ENCODE data around the gene DIDO1. TPM values are rescaled to one million over a fixed set of nuclear protein-coding genes. Genes with fewer than 3 reads are reported as not detected.

Gene DIDO1
- total RNA-seq, 3 donors from 2014 or later (not counting 1 experiment from before 2014, with no cell fraction given): 79.5 to 116 (median 83.4) TPM

DNA sequence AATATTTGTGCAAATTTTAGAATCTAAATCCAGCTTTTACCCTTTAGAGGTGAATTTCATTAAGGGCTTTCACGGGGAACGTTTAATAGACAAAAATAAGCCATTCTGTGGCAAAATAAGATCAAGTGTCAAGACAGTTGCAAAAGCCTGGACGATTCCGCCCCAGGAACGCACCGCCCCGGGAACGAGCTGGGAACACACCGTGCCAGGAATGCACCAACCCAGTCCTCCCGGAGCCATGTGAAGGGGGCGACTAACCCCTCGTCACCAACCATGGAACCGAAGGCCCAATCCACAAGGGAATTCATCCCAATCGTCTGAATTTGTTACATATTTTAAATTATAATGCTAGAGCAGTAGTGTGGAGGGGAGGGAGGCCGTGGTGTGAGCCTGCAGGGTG is 43.9 kb downstream of the DIDO1 start:
- TF ChIP-seq, protein P1, sequence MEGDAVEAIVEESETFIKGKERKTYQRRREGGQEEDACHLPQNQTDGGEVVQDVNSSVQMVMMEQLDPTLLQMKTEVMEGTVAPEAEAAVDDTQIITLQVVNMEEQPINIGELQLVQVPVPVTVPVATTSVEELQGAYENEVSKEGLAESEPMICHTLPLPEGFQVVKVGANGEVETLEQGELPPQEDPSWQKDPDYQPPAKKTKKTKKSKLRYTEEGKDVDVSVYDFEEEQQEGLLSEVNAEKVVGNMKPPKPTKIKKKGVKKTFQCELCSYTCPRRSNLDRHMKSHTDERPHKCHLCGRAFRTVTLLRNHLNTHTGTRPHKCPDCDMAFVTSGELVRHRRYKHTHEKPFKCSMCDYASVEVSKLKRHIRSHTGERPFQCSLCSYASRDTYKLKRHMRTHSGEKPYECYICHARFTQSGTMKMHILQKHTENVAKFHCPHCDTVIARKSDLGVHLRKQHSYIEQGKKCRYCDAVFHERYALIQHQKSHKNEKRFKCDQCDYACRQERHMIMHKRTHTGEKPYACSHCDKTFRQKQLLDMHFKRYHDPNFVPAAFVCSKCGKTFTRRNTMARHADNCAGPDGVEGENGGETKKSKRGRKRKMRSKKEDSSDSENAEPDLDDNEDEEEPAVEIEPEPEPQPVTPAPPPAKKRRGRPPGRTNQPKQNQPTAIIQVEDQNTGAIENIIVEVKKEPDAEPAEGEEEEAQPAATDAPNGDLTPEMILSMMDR (IDR thresholded peaks at IDR 0.05): no peak
- no peak overlapping the region for H3K4me3 Mint-ChIP-seq
- H3K27ac ChIP-seq (ENCODE audit: low read length): no peak overlapping the region
- no peak for DNase-seq
- no peak overlapping the region for H3K4me3 ChIP-seq (ENCODE audit: low read length)
- no peaks in the 10 kb centered on the region for H3K27me3 ChIP-seq (ENCODE audit: control insufficient read depth, insufficient read depth, low read length)
- WGBS (ENCODE audit: insufficient coverage): 96% methylated on average over 14 of the region's 15 CpGs
- H3K9me3 Mint-ChIP-seq: no peaks in the 10 kb centered on the region
- intact Hi-C loops (cut with micrococcal nuclease): no loop called here
- no peak overlapping the region for H3K27ac Mint-ChIP-seq
- H3K4me1 ChIP-seq (ENCODE audit: control insufficient read depth, insufficient read depth, low read length): peaks cover 2% of the 10 kb centered on the region
- no peaks in the 10 kb centered on the region for H3K9me3 ChIP-seq (ENCODE audit: control insufficient read depth, insufficient read depth, low read length)
- H3K27me3 Mint-ChIP-seq (ENCODE audit: low read depth in 2 of 2): no peaks in the 10 kb centered on the region
- H3K36me3 Mint-ChIP-seq: no peaks in the 10 kb centered on the region
- no peak for ATAC-seq
- peaks cover 29% of the 10 kb centered on the region for H3K36me3 ChIP-seq (ENCODE audit: control insufficient read depth, insufficient read depth, low read length)
- peaks cover 5 to 6% of the 10 kb centered on the region in 2 donors for H3K4me1 Mint-ChIP-seq

DNA sequence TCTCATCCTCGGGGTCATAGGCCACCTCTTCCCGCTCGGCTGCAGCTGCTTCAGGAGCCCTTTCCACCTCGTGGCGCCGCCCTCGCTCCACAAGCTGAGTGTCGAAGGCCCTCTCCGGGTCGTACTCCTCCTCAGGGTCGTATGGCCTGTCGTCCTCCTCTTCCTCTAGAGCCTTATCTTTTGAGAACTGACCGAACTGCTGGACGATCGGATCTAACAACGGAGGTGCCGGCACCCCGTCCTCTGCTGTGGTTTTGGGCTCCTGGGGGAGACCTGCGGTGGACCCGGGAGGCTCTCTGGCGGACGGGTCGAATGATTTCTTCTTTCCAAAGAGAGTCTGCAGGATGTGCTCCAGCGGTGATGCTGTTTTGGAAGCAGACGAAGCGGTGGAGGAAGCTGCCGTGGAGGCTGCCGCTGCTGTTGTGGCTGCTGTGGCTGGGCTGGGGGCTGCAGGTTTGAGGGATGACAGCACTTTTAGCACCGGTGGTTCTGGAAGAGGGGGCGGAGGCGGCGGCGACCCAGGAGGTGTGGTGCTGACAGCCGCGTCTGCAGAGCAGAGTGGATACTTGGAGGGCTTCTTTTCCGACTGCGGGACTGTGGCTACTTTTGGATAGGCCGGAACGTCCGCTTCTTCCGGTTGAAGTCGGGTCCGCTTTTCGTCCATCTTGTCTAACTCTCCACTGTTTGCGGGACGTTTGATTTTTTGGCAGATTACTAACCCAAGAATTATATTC is 44.5 kb downstream of the DIDO1 start:
- Mint-ChIP-seq H3K36me3 (no peaks in the 10 kb centered on the region), H3K27me3 (ENCODE audit: low read depth in 2 of 2) (no peaks in the 10 kb centered on the region), H3K4me1 (peaks cover 1 to 2% of the 10 kb centered on the region in 2 donors), H3K27ac (no peak overlapping the region), H3K9me3 (no peaks in the 10 kb centered on the region), H3K4me3 (no peak overlapping the region)
- Histone ChIP-seq H3K36me3 (ENCODE audit: control insufficient read depth, insufficient read depth, low read length) (peaks cover 23% of the 10 kb centered on the region), H3K9me3 (ENCODE audit: control insufficient read depth, insufficient read depth, low read length) (no peaks in the 10 kb centered on the region), H3K4me3 (ENCODE audit: low read length) (no peak overlapping the region), H3K4me1 (ENCODE audit: control insufficient read depth, insufficient read depth, low read length) (peaks cover 2% of the 10 kb centered on the region), H3K27me3 (ENCODE audit: control insufficient read depth, insufficient read depth, low read length) (no peaks in the 10 kb centered on the region), H3K27ac (ENCODE audit: low read length) (no peak overlapping the region)
- intact Hi-C loops (cut with micrococcal nuclease): no loop called here
- DNase-seq (no peak), ATAC-seq (no peak)
- 97% methylated on average over 46 of the region's 46 CpGs for WGBS (ENCODE audit: insufficient coverage)
- TF ChIP-seq, protein P1 (IDR thresholded peaks at IDR 0.05): no peak

DNA sequence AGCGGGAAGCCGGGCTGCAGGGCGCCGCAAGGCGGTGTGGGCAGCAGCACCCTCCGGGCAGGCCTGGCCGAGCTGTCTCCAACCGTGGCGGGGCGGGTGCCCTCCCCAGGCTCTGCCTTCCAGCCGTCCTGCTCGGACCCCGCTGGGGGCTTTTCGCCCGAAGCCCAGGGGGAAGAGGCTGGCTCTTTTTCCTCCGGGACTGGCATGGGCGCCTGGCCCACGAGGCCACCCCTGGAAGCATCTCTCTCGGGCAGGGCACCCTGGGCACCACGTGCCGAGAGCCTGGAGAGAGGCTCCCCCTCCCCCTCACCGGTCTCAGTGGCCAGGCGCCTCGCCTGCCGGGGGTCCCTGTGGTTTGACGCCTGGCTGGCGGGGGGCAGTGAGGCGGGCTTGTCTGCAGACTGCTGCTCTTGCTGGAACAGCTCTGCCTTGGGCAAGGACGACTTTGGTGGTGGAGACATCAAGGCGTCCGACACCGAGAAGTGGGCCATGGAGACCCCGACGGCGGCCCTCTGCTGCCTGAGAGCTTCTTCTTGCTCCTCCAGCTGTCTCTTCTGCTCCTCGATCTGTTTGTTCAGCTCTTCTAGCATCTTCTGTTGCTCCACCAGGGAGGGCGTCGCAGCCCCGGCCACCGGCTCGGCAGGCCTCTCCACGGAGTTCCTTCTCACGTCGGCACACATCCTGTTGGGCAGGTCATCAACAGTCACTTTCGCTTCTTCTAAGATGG is 45.2 kb downstream of the DIDO1 start:
- intact Hi-C loops (cut with micrococcal nuclease): no loop called here
- TF ChIP-seq, protein P1 (IDR thresholded peaks at IDR 0.05): no peak
- WGBS (ENCODE audit: insufficient coverage): 95% methylated on average over 45 of the region's 45 CpGs
- Histone ChIP-seq H3K36me3 (ENCODE audit: control insufficient read depth, insufficient read depth, low read length) (peaks cover 20% of the 10 kb centered on the region), H3K4me1 (ENCODE audit: control insufficient read depth, insufficient read depth, low read length) (peaks cover 7% of the 10 kb centered on the region), H3K27me3 (ENCODE audit: control insufficient read depth, insufficient read depth, low read length) (no peaks in the 10 kb centered on the region), H3K4me3 (ENCODE audit: low read length) (no peak overlapping the region), H3K9me3 (ENCODE audit: control insufficient read depth, insufficient read depth, low read length) (no peaks in the 10 kb centered on the region), H3K27ac (ENCODE audit: low read length) (no peak overlapping the region)
- DNase-seq (no peak), ATAC-seq (no peak)
- no peaks in the 10 kb centered on the region for H3K9me3 Mint-ChIP-seq
- no peak overlapping the region for H3K4me3 Mint-ChIP-seq
- no peaks in the 10 kb centered on the region for H3K36me3 Mint-ChIP-seq
- no peak overlapping the region for H3K27ac Mint-ChIP-seq
- peaks cover 1 to 6% of the 10 kb centered on the region in 2 donors for H3K4me1 Mint-ChIP-seq
- H3K27me3 Mint-ChIP-seq (ENCODE audit: low read depth in 2 of 2): no peaks in the 10 kb centered on the region
